Fibroblast of skin of left biceps (primary cell): ENCODE data around the gene CTNNA1.

ENCODE experiments used
- DNase-seq, 2 experiments: peaks; one replicate each; pipeline ENCODE4 v3.0.0-alpha.2; 2013; ENCODE audit warnings: low read depth in 2 of 2

The CTNNA1 gene

GRCh38 chr5:138964647-138965201 lies 211.5 kb downstream of the CTNNA1 start:
- DNase-seq = no peak

GRCh38 chr5:138965626-138966025 lies 212.4 kb downstream of the CTNNA1 start:
- DNase-seq = no peak

- no peak for DNase-seq
Observed at GRCh38 chr5:138966236-138966985, 213.2 kb downstream of the CTNNA1 start.

GRCh38 chr5:138967791-138968448 lies 214.7 kb downstream of the CTNNA1 start:
- DNase-seq = no peak

- DNase-seq = no peak
Observed at GRCh38 chr5:138968601-138969000, 215.4 kb downstream of the CTNNA1 start.

GRCh38 chr5:138969323-138970002 lies 216.2 kb downstream of the CTNNA1 start:
- no peak for DNase-seq

GRCh38 chr5:138972230-138972629 lies 219.0 kb downstream of the CTNNA1 start:
- no peak for DNase-seq

- DNase-seq = no peak
Observed at GRCh38 chr5:138972836-138973235, 219.6 kb downstream of the CTNNA1 start.

- peak; percentile 47 to 59 for DNase-seq
Observed at GRCh38 chr5:138974227-138975063, 221.2 kb downstream of the CTNNA1 start.

GRCh38 chr5:138975098-138975847 lies 222.0 kb downstream of the CTNNA1 start:
- no peak for DNase-seq

GRCh38 chr5:138978080-138978479 lies 224.9 kb downstream of the CTNNA1 start:
- DNase-seq = peak in 1 of 2 experiments; percentile 17

GRCh38 chr5:138978581-138978980 lies 225.4 kb downstream of the CTNNA1 start:
- no peak for DNase-seq

- no peak for DNase-seq
Observed at GRCh38 chr5:138979684-138980280, 226.6 kb downstream of the CTNNA1 start.

- no peak for DNase-seq
Observed at GRCh38 chr5:138980441-138980840, 227.2 kb downstream of the CTNNA1 start.

GRCh38 chr5:138981131-138981530 lies 227.9 kb downstream of the CTNNA1 start:
- no peak for DNase-seq

- no peak for DNase-seq
Observed at GRCh38 chr5:138981586-138981985, 228.4 kb downstream of the CTNNA1 start.

GRCh38 chr5:138983984-138984383 lies 230.8 kb downstream of the CTNNA1 start:
- no peak for DNase-seq
